Spleen (tissue), 7 donors: ENCODE results near the gene SMIM43.

Source experiments
- POLR2A ChIP-seq, 3 donors: fragments of 450-650 bp; IDR thresholded peaks; one replicate each; pipeline ENCODE4 v1.5.1; 2017; ENCODE audit warnings: antibody characterized with exemption in 3 of 3, mild to moderate bottlenecking in 1 of 3
- TF ChIP-seq, protein P1 (sequence below), 11 experiments: fragments of 200-600 bp in 7 of 11; fragments of 450-650 bp in 4 of 11; sonication (generic) in 4 of 11; IDR thresholded peaks in 8 of 11; conservative IDR thresholded peaks in 3 of 11; 1 replicate in 7 of 11; 2 replicates in 4 of 11; pipeline versions ENCODE4 v1.4.0 to v1.8.0; 2016 to 2021; ENCODE audit warnings: antibody characterized with exemption in 11 of 11, inconsistent platforms in 4 of 11, mild to moderate bottlenecking in 1 of 11
- donor health status: DM: no; HTN: no; CAD: no; lungs with moderate emphysema.
- donor health status: DM: no; HTN: no; CAD: no.
- donor health status: DM: no; HTN: no; CAD: no.

GRCh38 chr4:121789960-121790829 is 25.2 kb upstream of the SMIM43 start:
- TF ChIP-seq, protein P1, sequence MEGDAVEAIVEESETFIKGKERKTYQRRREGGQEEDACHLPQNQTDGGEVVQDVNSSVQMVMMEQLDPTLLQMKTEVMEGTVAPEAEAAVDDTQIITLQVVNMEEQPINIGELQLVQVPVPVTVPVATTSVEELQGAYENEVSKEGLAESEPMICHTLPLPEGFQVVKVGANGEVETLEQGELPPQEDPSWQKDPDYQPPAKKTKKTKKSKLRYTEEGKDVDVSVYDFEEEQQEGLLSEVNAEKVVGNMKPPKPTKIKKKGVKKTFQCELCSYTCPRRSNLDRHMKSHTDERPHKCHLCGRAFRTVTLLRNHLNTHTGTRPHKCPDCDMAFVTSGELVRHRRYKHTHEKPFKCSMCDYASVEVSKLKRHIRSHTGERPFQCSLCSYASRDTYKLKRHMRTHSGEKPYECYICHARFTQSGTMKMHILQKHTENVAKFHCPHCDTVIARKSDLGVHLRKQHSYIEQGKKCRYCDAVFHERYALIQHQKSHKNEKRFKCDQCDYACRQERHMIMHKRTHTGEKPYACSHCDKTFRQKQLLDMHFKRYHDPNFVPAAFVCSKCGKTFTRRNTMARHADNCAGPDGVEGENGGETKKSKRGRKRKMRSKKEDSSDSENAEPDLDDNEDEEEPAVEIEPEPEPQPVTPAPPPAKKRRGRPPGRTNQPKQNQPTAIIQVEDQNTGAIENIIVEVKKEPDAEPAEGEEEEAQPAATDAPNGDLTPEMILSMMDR (IDR thresholded peaks at IDR 0.05 in 8 of 11, conservative IDR thresholded peaks at IDR 0.05 in 3 of 11) = no peak
- no peak for TF ChIP-seq POLR2A (IDR thresholded peaks at IDR 0.05)
